Fibroblast of skin of scalp (primary cell): ENCODE data around the gene CCDC92B.
"Not testable (repeated sequence)": the region's sequence is repeated elsewhere in the genome, so short reads cannot be mapped to it uniquely, and the experiment has no call there.

ENCODE experiments used
- DNase-seq: peaks from one replicate; pipeline ENCODE4 v3.0.0-alpha.2; 2013

CCDC92B gene

DNA sequence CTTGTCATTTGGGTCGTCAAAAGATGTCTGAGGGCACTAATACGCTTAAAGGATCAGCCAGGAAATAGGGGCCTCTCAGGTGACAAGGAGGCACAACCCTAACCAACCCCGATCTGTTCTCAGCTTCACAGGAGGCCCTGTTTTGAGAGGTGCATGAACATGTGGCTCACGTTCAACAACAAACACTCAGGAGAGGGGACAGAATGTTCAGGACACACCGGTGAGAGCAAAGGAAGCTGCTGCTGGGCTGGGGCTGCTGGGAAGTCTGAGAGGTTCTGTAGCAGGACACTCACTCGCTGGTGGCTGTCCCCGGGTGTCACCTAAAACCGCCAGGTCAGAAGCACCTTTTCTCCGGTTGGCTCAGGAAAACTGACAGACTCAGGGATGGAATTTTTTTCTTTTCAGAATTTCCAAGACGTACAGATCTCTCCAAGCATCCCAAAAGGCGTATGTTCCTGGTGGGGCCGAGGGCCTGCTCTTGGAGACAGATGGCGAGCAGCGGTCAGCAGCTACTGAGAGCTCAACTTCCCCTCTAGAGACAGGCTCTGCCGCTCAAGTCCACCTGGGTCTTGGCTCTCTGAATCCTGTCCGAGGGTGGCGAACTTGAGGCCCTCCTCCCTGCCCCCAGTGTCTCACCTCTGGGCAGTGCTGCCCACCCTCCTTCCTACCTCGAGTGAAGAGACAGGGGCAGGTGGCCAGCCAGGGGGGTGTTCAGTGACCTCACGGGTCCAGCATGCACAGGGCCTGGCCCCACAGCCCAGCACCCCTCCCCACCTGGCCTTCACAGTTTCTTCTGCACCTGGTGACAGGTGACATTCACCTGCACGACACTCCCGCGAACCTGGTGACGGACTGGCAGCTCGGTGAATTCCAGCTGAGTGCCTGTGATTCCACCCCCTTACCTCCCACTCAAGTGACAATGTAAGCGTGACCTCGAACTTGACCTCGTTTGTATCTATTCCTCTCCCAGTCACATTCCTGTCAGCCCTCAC, 60.8 kb downstream of the CCDC92B start:
- DNase-seq = no peak

DNA sequence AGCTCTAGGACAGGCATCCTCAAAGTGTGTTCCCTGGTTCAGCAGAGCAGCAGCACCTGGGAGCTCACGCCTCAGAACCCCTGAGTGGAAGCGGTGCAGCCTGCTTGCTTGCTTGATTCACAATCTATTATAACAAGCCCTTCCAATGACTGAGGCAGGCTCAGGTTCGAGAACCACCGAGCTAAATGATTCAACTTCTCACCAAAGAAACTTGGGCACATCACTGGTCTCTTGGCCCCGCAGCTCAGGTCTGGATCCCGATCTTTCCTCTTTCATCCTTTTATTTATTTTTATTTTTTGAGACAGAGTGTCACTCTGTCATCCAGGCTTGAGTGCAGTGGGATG, 62.4 kb downstream of the CCDC92B start:
- DNase-seq = no peak

- no peak for DNase-seq
These were observed 63.8 kb downstream of the CCDC92B start for GRCh38 chr17:2685696-2686095.

DNA sequence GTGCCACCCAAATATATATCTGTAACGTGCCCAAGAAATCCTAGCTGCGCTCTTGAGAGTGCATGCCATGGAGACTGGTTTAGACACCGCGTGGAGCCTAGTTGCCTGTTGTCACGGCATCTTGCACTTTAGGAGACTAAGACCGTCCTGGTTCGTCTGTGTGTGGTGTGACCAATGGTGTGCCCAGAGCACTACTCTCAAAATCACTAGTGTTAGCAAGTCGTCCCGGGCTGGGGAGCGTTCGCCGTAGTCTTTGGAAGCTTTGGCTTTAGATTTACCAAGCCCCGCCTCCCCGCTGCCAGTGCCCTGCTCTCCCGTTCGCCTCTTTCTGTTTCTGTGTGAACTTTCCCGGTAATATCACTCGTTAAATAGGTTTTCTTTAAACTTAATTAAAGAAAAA, 64.9 kb downstream of the CCDC92B start:
- no peak for DNase-seq

- DNase-seq = no peak
These were observed 65.5 kb downstream of the CCDC92B start for GRCh38 chr17:2683912-2684311.

DNA sequence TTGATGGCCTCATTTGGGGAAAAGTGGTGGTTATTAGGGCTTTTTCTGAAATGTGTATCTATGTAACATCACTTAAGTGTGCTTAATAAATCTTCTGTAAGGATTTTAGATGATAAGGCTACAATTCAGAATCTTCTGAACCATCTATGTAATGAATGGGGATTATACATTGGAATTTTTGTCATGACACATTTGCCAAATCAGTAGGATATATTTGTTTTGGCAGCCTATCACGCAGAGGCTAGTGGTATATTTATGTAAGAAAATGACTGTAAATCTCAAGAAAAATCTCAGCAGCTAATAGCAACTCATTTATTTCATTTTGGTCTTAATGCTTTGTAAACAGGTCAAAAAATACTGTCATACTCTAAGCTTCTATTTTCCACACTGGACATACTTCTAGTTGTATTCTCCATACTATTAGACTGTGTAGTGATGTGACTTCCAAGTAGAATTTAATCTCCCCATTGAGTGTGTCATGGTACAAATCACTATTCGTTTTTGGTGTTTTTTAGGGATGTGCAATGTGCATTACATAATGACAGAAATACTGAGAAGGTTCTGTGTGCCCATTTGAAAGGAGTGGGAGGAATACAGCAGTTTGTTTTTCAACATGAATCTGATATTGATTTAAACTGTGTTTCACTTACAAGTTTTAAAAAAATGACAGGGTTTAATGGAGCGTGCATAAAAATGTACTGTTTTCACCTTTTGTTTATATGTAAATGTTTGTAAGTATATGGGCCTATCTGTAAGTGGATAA, 67.1 kb downstream of the CCDC92B start:
- peak; percentile 58 for DNase-seq

DNA sequence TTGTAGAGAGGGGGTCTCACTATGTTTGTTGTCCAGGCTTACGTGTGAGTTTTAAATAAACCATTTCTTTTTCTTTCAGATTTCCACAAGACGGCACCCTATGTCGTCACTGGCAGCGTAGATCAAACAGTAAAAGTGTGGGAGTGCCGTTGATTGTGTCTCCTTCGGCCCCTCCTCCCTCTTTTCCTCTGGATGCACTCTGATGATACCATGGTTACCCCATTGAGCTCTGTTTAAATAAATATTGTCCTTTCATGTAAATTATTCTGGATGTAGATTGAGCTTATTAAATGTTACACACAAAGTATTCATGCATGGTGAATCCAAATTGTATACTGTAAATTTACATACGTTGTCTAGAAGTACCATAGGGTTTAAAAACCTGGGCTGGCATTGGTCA, 67.8 kb downstream of the CCDC92B start:
- DNase-seq = no peak

DNA sequence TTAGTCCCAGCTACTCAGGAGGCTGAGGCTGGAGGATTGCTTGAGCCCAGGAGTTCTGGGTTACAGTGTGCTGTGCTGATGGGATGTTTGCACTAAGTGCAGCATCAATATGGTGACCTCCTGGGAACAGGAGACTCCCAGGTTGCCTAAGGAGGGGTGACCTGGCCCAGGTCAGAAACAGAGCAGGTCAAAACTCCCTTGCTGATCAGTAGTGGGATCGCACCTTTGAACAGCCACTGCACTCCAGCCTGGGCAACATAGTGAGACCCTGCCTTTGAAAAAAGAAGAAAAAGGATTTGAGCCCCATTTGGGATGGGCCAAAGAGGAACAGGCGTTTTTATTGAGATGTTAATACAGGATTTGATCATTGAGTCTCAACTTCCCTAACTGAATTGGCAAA, 68.5 kb downstream of the CCDC92B start:
- no peak for DNase-seq

DNA sequence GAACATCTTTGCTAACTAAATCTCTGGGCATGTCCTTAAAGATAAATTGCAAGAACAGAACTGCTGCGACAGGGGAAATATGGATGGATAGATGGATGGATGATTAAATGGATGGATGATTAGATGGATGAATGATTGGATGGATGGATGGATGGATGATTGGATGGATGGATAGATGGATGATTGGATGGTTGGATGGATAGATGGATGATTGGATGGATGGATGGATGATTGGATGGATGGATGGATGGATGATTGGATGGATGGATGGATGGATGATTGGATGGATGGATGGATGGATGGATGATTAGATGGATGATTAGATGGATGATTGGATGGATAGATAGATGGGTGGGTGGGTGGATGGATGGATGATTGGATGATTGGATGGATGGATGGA, 70.2 kb downstream of the CCDC92B start:
- not testable (repeated sequence) for DNase-seq
